SK-N-SH treated with all-trans-retinoic acid at 6 μM for 48 hours (cell line): Measurements from ENCODE around the gene IHH.

Experiments used
- ARNTL ChIP-seq: fragments of 450-650 bp; formaldehyde crosslinking; IDR thresholded peaks from 2 replicates; pipeline ENCODE4 v1.5.0; 2020; ENCODE audit warnings: low read depth, mild to moderate bottlenecking, moderate library complexity, borderline replicate concordance
- BACH2 ChIP-seq: fragments of 250-450 bp; sonication (Bioruptor Pico); IDR thresholded peaks from 2 replicates; pipeline ENCODE4 v1.9.0; 2021; ENCODE audit warnings: mild to moderate bottlenecking, borderline replicate concordance
- CREB5 ChIP-seq: fragments of 250-450 bp; sonication (Bioruptor Pico); IDR thresholded peaks from 2 replicates; pipeline ENCODE4 v1.5.1; 2020; ENCODE audit warnings: low read depth, mild to moderate bottlenecking, moderate library complexity
- CSRNP3 ChIP-seq: fragments of 250-450 bp; sonication (Bioruptor Pico); IDR thresholded peaks from 2 replicates; pipeline ENCODE4 v1.5.1; 2021; ENCODE audit warnings: mild to moderate bottlenecking, moderate library complexity
- ESRRG ChIP-seq: fragments of 250-450 bp; sonication (Bioruptor Pico); IDR thresholded peaks from 2 replicates; pipeline ENCODE4 v1.6.1; 2021; ENCODE audit warnings: mild to moderate bottlenecking
- GLIS3 ChIP-seq: fragments of 250-450 bp; sonication (Bioruptor Pico); IDR thresholded peaks from 2 replicates; pipeline ENCODE4 v1.5.0; 2020; ENCODE audit warnings: mild to moderate bottlenecking, moderate library complexity
- OSR1 ChIP-seq: fragments of 250-450 bp; sonication (Bioruptor Pico); IDR thresholded peaks from 2 replicates; pipeline ENCODE4 v1.8.0; 2022; ENCODE audit warnings: moderate library complexity, mild to moderate bottlenecking, inconsistent platforms
- PPARA ChIP-seq: fragments of 250-450 bp; sonication (Bioruptor Pico); IDR thresholded peaks from 2 replicates; pipeline ENCODE4 v1.5.0; 2020; ENCODE audit warnings: mild to moderate bottlenecking, borderline replicate concordance
- TOX ChIP-seq: fragments of 250-450 bp; sonication (Bioruptor Pico); IDR thresholded peaks from 2 replicates; pipeline ENCODE4 v1.8.0; 2021; ENCODE audit warnings: mild to moderate bottlenecking, moderate library complexity, borderline replicate concordance
- ZFP3 ChIP-seq: fragments of 250-450 bp; sonication (Bioruptor Pico); IDR thresholded peaks from 2 replicates; pipeline ENCODE4 v1.5.0; 2020; ENCODE audit warnings: mild to moderate bottlenecking, moderate library complexity
- ZNF565 ChIP-seq: fragments of 450-650 bp; formaldehyde crosslinking; conservative IDR thresholded peaks from 2 replicates; pipeline ENCODE4 v1.5.0; 2020; ENCODE audit warnings: low read depth, mild to moderate bottlenecking, moderate library complexity
- TF ChIP-seq, protein P1 (sequence below): fragments of 250-450 bp; sonication (Bioruptor Pico); IDR thresholded peaks from 2 replicates; pipeline ENCODE4 v1.5.0; 2020; ENCODE audit warnings: mild to moderate bottlenecking, moderate library complexity
- TF ChIP-seq, protein P2 (sequence below): fragments of 250-450 bp; sonication (Bioruptor Pico); IDR thresholded peaks from 2 replicates; pipeline ENCODE4 v1.8.0; 2020; ENCODE audit warnings: mild to moderate bottlenecking, moderate library complexity, borderline replicate concordance

DNA sequence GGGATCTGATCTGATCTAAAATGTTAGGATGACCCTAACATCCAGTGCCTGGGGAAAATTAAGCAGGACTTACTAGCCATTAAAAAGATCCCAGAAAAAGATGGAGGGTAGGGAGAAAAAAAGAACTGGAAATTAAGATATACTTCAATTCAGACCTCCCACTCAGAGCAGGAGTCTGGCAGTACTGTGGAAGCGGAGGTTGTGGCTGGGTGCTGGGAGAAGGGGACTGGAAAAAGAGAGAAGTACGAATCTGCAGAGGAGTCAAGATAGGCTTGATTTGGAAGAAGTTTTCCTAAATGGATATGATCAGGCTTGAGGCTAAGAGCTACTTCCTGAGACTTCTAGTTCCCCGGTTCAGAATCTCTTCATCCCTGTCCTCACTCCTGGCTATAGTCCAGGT, 33.5 kb upstream of the IHH start:
- TF ChIP-seq OSR1 (no peak), ESRRG (CRISPR knock-in tag) (no peak), BACH2 (CRISPR knock-in tag) (no peak), ARNTL (CRISPR knock-in tag) (no peak), ZNF565 (CRISPR knock-in tag) (no peak), PPARA (CRISPR knock-in tag) (no peak), ZFP3 (no peak), TOX (CRISPR knock-in tag) (no peak), CREB5 (CRISPR knock-in tag) (no peak), CSRNP3 (CRISPR knock-in tag) (no peak), GLIS3 (no peak)
- TF ChIP-seq, protein P1, sequence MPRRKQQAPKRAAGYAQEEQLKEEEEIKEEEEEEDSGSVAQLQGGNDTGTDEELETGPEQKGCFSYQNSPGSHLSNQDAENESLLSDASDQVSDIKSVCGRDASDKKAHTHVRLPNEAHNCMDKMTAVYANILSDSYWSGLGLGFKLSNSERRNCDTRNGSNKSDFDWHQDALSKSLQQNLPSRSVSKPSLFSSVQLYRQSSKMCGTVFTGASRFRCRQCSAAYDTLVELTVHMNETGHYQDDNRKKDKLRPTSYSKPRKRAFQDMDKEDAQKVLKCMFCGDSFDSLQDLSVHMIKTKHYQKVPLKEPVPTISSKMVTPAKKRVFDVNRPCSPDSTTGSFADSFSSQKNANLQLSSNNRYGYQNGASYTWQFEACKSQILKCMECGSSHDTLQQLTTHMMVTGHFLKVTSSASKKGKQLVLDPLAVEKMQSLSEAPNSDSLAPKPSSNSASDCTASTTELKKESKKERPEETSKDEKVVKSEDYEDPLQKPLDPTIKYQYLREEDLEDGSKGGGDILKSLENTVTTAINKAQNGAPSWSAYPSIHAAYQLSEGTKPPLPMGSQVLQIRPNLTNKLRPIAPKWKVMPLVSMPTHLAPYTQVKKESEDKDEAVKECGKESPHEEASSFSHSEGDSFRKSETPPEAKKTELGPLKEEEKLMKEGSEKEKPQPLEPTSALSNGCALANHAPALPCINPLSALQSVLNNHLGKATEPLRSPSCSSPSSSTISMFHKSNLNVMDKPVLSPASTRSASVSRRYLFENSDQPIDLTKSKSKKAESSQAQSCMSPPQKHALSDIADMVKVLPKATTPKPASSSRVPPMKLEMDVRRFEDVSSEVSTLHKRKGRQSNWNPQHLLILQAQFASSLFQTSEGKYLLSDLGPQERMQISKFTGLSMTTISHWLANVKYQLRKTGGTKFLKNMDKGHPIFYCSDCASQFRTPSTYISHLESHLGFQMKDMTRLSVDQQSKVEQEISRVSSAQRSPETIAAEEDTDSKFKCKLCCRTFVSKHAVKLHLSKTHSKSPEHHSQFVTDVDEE (CRISPR knock-in tag): no peak
- TF ChIP-seq, protein P2, sequence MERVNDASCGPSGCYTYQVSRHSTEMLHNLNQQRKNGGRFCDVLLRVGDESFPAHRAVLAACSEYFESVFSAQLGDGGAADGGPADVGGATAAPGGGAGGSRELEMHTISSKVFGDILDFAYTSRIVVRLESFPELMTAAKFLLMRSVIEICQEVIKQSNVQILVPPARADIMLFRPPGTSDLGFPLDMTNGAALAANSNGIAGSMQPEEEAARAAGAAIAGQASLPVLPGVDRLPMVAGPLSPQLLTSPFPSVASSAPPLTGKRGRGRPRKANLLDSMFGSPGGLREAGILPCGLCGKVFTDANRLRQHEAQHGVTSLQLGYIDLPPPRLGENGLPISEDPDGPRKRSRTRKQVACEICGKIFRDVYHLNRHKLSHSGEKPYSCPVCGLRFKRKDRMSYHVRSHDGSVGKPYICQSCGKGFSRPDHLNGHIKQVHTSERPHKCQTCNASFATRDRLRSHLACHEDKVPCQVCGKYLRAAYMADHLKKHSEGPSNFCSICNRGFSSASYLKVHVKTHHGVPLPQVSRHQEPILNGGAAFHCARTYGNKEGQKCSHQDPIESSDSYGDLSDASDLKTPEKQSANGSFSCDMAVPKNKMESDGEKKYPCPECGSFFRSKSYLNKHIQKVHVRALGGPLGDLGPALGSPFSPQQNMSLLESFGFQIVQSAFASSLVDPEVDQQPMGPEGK (CRISPR knock-in tag): no peak
